IPS-18c (cell line): ENCODE results near the gene ACTRT3.

Experiments used
- H3K4me3 ChIP-seq: 2 replicates; pipeline ENCODE4 v1.7.0; 2013; ENCODE audit warnings: low read depth, mild to moderate bottlenecking, low read length, moderate library complexity; ENCODE audit not compliant: insufficient read depth
- H3K9me3 ChIP-seq: one replicate; pipeline ENCODE4 v1.6.1; 2013; ENCODE audit warnings: mild to moderate bottlenecking, low read length, moderate library complexity; ENCODE audit not compliant: control insufficient read depth, insufficient read depth

Gene ACTRT3

DNA sequence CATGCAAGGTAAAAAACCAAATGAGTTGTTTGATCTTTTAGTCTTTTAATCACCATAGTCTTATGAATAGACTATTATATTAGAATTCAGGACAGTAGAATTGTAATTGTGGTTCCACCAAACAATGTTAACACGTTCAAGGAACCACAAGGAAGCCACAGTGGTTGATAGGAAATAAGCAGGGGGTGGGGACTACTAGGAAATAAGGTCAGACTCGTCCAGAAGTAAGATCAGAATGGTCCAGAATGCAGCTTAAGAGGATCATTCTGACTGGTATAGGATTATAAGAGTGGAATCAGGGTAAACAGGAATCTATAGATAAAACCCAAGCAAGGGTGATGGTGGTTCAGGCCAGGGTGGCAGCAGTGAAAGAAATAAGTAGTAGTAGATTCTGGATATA lies 11.4 kb upstream of the ACTRT3 start:
- Histone ChIP-seq H3K9me3 (no peaks in the 10 kb centered on the region), H3K4me3 (no peak overlapping the region)

DNA sequence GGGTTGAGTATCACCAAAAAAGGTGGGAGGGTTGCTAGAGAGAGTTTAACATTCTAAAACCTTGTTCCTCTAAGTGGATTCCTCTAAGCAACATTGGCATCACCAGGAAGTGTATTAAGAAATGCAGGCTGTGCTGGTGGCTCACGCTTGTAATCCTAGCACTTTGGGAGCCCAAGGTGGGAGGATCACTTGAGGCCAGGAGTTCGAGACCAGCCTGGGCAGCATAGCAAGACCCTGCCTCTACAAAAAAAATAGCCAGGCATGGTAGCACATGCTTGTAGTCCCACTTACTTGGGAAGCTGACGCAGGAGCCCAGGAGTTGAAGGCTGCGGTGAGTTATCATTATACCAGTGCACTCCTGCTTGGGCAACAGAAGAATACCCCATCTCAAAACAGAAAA lies 8.5 kb upstream of the ACTRT3 start:
- Histone ChIP-seq H3K4me3 (no peak overlapping the region), H3K9me3 (no peaks in the 10 kb centered on the region)

DNA sequence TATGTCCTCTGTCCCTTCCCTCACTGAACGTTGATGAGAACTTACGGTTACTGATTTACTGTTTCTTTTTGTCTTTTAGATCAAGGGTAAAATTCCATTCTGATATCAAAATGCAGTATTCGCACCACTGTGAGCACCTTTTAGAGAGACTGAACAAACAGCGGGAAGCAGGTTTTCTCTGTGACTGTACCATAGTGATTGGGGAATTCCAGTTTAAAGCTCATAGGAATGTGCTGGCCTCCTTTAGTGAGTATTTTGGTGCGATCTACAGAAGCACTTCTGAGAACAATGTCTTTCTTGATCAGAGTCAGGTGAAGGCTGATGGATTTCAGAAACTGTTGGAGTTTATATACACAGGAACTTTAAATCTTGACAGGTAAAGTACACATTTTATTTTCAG lies 4.8 kb upstream of the ACTRT3 start:
- H3K9me3 ChIP-seq, result no peaks in the 10 kb centered on the region
- H3K4me3 ChIP-seq, result peak overlapping the region; percentile 85

DNA sequence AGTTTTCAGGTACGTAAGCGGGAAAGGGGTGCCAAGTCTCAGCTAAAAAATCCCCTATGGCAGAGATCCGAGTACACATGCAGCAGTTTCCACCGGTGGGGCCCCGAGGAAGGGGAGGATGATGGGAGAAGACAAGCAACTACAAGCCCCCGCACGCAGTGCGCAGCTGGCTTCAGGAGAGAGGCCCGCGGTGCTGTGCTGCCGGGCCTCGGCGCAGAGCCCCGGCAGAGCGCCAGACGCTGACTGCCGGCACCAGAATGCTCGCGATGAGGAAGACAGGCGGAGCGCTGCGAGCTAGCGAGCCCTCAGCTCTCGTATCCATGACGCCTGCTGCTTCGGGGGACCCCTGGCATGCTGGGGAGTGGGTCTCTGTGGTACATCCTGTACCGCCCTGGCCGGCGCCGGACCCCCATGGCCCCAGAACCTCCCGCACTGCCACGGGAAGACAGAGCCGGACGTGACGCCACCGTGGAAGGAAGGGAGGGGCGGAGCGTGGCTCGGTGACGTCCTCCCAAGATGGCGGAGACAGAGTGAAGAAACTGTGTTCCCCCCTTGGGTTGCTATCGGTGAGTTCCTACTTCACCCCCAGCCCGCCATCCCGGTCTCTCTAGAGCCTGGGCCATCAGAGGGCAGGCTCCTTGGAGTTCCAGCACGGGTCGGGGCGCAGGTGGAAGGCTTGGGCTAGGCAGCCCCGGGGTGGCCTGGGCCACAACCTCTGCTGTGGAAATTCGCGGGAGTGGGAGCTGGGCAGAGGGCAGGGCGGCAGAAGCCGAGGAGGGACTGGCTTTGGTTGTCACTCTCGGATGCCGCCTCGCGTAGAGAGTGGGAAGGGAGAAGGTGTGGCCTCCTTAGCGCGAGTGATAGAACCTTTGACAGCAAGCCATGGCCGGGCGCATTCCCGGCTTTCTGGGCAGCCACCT lies 3.8 kb upstream of the ACTRT3 start, which contains the start of gene MYNN:
TSS of gene MYNN (plus strand) at position 500 of the 920 bp plus-strand sequence. CDS start 900 bp downstream, outside the sequence.
- Histone ChIP-seq H3K4me3 (peak within 1 kb of the TSS; percentile 85), H3K9me3 (no peaks in the 10 kb centered on the region)

DNA sequence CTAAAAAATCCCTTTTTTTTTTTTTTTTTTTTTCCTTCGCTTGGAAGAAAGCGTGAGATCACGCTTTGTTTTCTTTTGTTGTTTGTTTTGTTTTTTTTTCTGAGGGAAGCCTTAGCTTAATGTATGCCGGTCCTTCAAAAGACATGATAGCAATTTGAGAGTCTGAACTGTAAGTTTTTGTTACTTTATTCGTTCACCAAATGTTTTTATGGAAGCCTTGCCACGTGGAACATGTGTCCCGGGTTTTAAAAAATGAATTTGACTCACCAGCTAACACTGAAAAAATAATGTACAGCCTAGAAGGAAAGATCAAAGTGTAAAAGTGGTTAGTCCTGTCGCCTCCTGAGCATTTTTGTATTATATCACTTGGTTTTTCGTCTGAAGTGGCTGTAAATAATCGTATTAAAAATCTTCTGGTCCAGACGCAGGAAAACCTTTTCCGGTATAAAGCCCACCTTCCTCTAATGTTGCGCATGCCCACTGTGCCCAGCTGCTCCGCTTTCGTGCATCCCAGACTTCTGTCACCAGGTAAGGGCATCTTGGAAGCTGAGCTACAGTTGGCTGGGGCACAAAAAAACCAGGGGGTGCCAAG lies 3.0 kb upstream of the ACTRT3 start:
- Histone ChIP-seq H3K9me3 (no peaks in the 10 kb centered on the region), H3K4me3 (peak overlapping the region; percentile 85)

DNA sequence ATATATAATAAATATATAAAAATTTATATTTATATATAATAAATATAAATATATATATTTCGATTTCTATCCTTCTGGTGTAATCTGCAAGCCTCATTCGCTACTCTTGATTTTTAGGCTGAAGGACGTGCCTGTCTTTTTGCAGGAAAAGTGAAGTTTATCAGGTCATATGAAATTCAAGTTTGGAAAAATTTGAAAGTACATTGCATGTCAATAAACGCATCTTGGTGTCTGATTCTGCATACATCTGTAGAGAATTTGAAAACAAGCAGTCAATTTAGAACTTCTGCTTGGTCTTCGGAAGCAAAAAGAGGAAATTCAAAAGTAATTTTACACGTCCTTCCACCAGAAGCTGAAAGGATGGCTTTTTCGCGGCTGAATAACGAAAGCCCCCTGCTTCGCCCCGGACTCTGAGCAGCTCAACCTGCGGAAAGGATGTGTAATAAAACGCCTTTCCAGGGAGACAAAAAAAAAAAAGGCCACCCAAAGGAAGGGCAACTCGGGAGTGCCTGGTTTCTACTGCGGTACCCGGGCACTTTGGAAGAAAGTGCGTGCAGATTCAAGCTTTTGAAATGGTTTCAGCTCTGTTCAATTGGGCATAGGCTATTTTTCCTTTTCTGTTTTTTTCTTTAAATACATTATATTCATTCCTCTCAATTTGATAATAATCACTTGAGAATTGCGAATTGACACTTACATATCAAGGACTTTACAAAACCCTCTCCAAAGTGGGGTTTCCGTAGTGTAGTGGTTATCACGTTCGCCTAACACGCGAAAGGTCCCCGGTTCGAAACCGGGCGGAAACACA lies 2.3 kb upstream of the ACTRT3 start:
- peak overlapping the region; percentile 85 for H3K4me3 ChIP-seq

DNA sequence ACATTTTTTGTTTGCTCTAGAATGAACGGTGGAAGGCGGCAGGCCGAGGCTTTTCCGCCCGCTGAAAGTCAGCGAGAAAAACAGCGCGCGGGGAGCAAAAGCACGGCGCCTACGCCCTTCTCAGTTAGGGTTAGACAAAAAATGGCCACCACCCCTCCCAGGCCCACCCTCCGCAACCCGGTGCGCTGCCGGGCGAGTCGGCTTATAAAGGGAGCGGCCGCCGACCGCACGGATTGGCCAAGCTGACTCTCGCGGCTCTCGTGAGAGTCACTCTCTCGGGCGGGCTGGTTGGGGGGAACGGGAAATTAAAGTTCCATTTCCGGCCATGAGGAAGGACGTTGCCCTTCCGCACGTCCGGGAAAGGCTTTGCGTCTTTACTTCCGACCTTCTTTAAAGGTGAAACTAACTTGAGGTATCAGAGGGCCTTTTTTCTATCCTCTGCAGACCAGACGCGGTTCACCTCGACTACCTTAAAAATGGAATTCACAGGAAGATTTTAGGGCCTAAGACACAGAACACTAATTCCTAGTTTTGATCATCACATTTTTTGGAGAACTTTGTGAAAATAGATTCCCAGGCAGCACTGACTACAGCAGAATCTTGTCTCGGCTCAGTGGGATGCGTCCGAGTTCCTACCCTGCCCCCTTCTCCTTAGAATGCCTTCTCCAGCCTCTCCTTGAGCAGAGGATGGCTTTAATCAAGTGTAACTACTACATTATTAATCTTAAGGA lies 4.3 kb downstream of the ACTRT3 start, which contains the start of gene TERC:
TSS of gene TERC (minus strand) at position 179 of the 731 bp plus-strand sequence.
- H3K4me3 ChIP-seq, result peak within 1 kb of the TSS; percentile 76

More for the DNA sequence above, 2.3 kb upstream of the ACTRT3 start:
- no peaks in the 10 kb centered on the region for H3K9me3 ChIP-seq

DNA sequence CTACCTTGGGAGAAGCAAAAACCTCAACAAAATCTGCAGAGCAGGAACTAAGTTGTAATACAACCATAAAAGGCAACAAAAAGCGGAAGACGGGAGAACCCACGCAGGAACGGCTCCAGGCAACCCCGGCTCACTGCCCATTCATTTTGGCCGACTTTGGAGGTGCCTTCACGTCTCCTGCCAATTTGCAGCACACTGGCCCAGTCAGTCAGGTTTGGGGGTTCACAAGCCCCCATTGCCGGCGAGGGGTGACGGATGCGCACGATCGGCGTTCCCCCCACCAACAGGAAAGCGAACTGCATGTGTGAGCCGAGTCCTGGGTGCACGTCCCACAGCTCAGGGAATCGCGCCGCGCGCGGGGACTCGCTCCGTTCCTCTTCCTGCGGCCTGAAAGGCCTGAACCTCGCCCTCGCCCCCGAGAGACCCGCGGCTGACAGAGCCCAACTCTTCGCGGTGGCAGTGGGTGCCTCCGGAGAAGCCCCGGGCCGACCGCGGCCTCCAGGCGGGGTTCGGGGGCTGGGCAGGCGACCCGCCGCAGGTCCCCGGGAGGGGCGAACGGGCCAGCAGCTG lies 5.0 kb downstream of the ACTRT3 start:
- Histone ChIP-seq H3K4me3 (peak overlapping the region; percentile 76), H3K9me3 (peaks cover 3% of the 10 kb centered on the region)

More for the DNA sequence above, 4.3 kb downstream of the ACTRT3 start, which contains the start of gene TERC:
- peaks cover 3% of the 10 kb centered on the region for H3K9me3 ChIP-seq

DNA sequence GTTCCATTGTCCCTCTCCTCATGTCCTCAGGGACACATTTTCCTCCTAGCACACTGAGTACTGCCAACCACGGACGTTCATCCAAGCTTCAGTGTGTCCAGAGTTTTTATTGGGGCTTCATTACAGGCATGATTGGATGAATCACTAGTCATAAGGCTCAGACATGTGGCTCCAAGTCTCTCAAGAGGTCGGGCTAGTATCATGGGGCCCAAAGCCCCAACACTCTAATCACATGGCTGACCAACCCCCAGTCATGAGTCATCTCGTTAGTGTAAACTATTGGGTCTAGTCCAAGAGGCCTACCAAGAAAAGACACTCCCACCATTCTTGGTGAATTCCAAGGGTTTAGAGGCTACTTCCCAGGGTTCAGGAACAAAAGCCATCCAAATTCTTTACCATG lies 8.9 kb downstream of the ACTRT3 start:
- Histone ChIP-seq H3K9me3 (peaks cover 3% of the 10 kb centered on the region), H3K4me3 (no peak overlapping the region; the same call in 1 of the 2 replicates)

DNA sequence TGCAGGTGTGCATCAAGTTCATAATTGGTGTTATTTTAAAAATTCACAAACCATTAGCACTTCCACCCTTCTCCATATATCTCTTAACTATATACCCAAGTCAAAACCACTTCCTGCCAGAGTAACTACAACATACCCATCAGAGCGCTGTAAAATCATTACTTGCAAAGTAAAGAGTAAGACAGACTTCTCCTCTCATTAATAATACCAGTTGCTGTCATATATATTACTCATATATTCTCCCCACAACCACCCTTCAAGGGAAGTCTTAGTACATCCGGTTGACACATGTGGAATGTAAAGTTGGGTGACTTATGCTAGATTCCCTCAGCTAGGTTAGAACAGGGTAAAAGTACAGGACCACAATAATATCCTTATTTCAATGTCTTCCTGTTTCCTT lies 10.1 kb downstream of the ACTRT3 start:
- Histone ChIP-seq H3K9me3 (peaks cover 3% of the 10 kb centered on the region), H3K4me3 (no peak overlapping the region)

DNA sequence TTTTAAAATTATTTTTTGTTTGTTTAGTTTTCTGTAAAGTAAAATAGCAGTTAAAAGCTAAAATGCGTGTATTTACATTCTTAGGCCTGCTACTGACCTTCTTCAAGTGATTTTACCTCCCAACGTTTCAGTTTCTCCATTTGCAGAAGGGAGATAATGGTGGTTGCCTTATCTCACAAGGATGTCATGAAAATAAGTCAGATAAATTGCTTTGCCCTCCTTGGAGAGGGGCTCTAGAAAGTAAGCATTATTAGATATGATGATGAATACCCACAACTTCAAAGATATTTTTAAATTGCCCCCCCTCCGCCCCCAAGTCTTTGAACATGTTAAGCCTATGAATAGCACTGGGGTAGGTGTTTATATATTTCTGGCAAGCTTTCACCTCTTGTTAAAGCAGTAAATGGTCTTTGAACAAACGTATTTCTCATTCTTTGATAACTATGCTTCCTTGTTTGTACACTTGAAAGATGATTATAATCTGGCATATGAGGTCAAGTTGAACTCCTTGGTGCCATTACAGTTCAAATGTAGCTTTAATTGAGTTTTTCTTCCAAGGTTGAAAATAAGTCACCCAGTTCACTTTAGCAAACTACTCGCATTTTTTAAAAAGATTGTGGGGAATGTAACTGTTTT lies 10.9 kb downstream of the ACTRT3 start:
- peaks cover 3% of the 10 kb centered on the region for H3K9me3 ChIP-seq
- no peak overlapping the region for H3K4me3 ChIP-seq

DNA sequence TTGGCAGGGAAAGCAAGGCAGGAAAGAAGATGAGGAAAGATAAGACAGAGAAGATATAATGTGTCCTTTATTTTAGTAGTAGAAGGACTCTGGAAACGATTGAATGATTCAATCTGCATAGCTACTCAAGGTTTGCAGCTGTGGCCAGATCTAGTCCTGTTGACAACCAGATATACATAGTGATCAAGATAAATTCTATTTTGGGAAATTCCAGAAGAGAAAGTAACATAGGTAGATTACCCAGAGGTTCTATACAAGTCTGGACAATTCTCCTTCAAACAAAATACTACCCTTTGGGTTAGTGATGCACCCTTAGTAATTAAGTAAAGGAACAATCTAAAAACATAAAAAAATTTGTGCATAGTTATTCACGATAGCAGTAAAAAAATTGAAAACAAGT lies 13.9 kb downstream of the ACTRT3 start:
- Histone ChIP-seq H3K4me3 (no peak overlapping the region), H3K9me3 (peaks cover 3% of the 10 kb centered on the region)

DNA sequence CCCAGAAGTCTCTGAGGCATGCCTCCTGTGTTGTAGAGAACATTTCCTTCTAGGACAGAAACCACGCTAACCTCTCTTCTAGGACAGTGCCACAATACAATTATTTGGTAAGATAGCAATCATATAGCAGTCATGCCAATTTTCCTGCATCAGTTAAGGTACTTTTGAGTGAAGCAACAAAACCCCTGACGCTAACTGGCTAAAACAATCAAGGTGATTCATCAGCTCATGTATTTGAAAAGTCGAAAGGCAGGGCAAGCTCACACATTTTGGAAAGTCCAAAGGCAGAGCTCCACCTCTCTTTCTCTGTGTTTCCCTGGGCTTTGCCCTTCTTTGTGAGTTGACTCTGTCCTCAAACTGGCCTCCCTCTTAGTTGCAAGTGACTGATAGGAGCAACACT lies 14.7 kb downstream of the ACTRT3 start:
- Histone ChIP-seq H3K4me3 (no peak overlapping the region), H3K9me3 (no peaks in the 10 kb centered on the region)

DNA sequence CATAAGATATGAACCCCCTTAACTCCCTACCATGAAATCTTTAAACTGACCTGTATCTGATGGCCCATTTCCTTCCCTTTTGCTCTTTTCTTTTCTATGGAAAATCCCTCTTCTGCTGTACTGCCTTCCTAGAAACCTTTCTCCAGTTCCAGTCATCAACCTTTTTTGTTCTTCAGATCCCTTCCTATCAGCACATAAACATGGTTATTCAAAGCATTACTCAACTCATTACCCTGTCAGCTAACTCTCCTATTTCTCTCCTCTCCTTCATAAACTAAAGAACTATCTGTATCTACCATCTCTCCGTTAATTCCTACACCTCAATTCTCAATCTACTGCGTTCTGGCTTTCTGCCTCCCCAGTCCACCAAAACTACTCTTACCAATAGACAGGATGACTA lies 17.5 kb downstream of the ACTRT3 start:
- Histone ChIP-seq H3K9me3 (no peaks in the 10 kb centered on the region), H3K4me3 (no peak overlapping the region)

DNA sequence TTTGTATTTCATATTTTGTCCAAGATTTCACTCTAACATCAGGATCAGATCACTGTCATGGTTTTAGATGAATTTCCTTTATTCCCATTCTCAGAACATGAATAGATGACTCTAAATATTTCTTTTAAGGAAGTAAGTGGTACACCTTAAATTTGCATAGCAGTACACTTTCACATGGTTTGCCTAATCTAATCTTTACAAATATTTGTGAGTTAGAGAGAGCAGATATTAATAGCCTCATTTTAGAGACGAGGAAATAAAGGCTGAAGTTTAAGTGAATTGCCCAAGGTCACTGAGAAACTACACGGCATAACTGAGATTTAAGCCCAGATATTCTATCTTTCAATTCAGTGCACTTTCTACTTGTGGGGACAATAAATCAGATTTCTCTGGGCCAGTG lies 18.7 kb downstream of the ACTRT3 start:
- no peaks in the 10 kb centered on the region for H3K9me3 ChIP-seq
- no peak overlapping the region for H3K4me3 ChIP-seq

DNA sequence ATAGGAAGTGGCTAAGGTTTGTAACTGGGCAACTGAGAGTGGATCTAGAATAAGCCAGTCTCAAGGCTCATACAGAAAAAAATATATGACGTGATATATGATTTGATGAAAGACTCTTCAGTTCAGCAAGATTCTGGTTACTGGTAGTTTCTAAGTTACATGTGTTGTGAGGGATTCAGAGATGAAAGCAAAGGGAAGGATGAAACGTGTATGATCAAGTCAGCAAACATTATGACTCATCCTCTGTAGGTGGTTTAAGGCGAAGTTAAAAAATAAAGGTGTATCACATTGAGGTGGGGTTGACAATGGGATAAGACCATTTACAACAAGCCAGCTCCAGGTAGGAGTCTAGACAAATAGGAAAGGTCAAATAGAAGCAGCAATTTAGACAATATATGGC lies 20.7 kb downstream of the ACTRT3 start:
- Histone ChIP-seq H3K9me3 (no peaks in the 10 kb centered on the region), H3K4me3 (no peak overlapping the region)
